K562 (cell line): Measurements from ENCODE around the gene TMEM123. TPM values are rescaled to one million over a fixed set of nuclear protein-coding genes. Genes with fewer than 3 reads are reported as not detected.

Experiments used
- ATAC-seq: fragments of 200-7000 bp; cut with Tn5 transposase; 3 replicates; pipeline ENCODE4 v1.9.1; 2020; ENCODE audit warnings: moderate library complexity
- BruUV-seq: library from RNA; stranded (reverse); fragments of 400-500 nt; replicated peaks from 2 replicates; lab custom pipeline; 2021; lab: Mats Ljungman, UMichigan
- CTCF ChIA-PET: fragments of 300-600 bp; formaldehyde crosslinking; extraction: SDS; loops from one replicate; lab custom pipeline; 2021; ENCODE audit warnings: low intra/inter-chr PET ratio; lab: Yijun Ruan, JAX
- POLR2A ChIA-PET: fragments of 300-600, 350-650 bp; sonication (Branson Sonifier 250); formaldehyde crosslinking; extraction: SDS; loops from one replicate; lab custom pipeline; 2021; ENCODE audit warnings: antibody characterized with exemption, inconsistent platforms; lab: Yijun Ruan, JAX
- DNase-seq, 4 experiments: peaks; one replicate each; pipeline versions ENCODE4 v3.0.0 to v3.0.0-alpha.2; 2011 to 2018; ENCODE audit warnings: low spot score in 3 of 4, mixed read lengths in 3 of 4; ENCODE audit errors: extremely low read depth in 1 of 4
- FAIRE-seq: peaks from 2 replicates; lab custom pipeline; 2011; peaks lifted over from hg19 to GRCh38; lab: Jason Lieb, UNC
- H2AFZ ChIP-seq: 2 replicates; pipeline ENCODE4 v1.6.0; 2011; ENCODE audit warnings: low read depth, low read length, control low read depth, inconsistent platforms
- H3K27ac ChIP-seq: fragments of 200-600 bp; 3 replicates; pipeline ENCODE4 v1.8.0; 2011; ENCODE audit warnings: low read depth, mild to moderate bottlenecking, control low read depth, inconsistent platforms, low read length, moderate library complexity, mixed read lengths; ENCODE audit errors: extremely low read depth
- H3K27me3 ChIP-seq, 2 experiments: fragments of 300-600 bp in 1 of 2; 2 replicates in 1 of 2; 3 replicates in 1 of 2; pipeline versions ENCODE4 v1.6.0 to v1.8.0; 2011; ENCODE audit warnings: inconsistent platforms in 2 of 2, low read length in 2 of 2, mild to moderate bottlenecking in 1 of 2, mixed read lengths in 1 of 2, moderate library complexity in 1 of 2; ENCODE audit not compliant: control insufficient read depth in 2 of 2, insufficient read depth in 2 of 2
- H3K36me3 ChIP-seq: fragments of 300-600 bp; 3 replicates; pipeline ENCODE4 v1.8.0; 2011; ENCODE audit warnings: mild to moderate bottlenecking, low read length, inconsistent platforms; ENCODE audit not compliant: control insufficient read depth, insufficient read depth
- H3K4me1 ChIP-seq, 2 experiments: fragments of 200-600 bp in 1 of 2; replicated peaks in 1 of 2; 2 replicates in 1 of 2; 3 replicates in 1 of 2; pipeline versions ENCODE4 v1.5.1 to v1.8.0; 2011; ENCODE audit warnings: inconsistent platforms in 2 of 2, low read length in 2 of 2, mild to moderate bottlenecking in 1 of 2, mixed read lengths in 1 of 2, moderate library complexity in 1 of 2; ENCODE audit not compliant: control insufficient read depth in 2 of 2, insufficient read depth in 2 of 2
- H3K4me2 ChIP-seq: 2 replicates; pipeline ENCODE4 v1.6.1; 2011; ENCODE audit warnings: low read length, control low read depth, inconsistent platforms, mixed read lengths; ENCODE audit not compliant: insufficient read depth
- H3K4me3 ChIP-seq: fragments of 200-600 bp; sonication (generic), shearing (Covaris generic); 2 replicates; pipeline ENCODE4 v1.5.1; 2016; ENCODE audit warnings: control low read depth, inconsistent platforms
- H3K79me2 ChIP-seq: fragments of 200-600 bp; 3 replicates; pipeline ENCODE4 v1.8.0; 2011; ENCODE audit warnings: low read length, inconsistent platforms; ENCODE audit not compliant: control insufficient read depth, insufficient read depth
- H3K9ac ChIP-seq, 2 experiments: 2 replicates each; pipeline versions ENCODE4 v1.6.0 to v1.6.1; 2011; ENCODE audit warnings: low read depth in 2 of 2, low read length in 2 of 2, control low read depth in 1 of 2, inconsistent platforms in 1 of 2, mild to moderate bottlenecking in 1 of 2, mixed read lengths in 1 of 2; ENCODE audit not compliant: insufficient read depth in 1 of 2
- H3K9me1 ChIP-seq: one replicate; pipeline ENCODE4 v1.6.0; 2011; ENCODE audit warnings: inconsistent platforms, mild to moderate bottlenecking, low read length, moderate library complexity; ENCODE audit not compliant: control insufficient read depth, insufficient read depth
- H3K9me3 ChIP-seq: replicated peaks from 2 replicates; pipeline ENCODE4 v1.5.1; 2011; ENCODE audit warnings: low read depth, low read length, inconsistent platforms; ENCODE audit not compliant: control insufficient read depth, insufficient read depth
- H4K20me1 ChIP-seq: replicated peaks from 2 replicates; pipeline ENCODE4 v1.6.1; 2011; ENCODE audit warnings: low read length, inconsistent platforms, mixed read lengths; ENCODE audit not compliant: control insufficient read depth, insufficient read depth
- ARID3B ChIP-seq: fragments of 250-450 bp; sonication (Bioruptor Pico); IDR thresholded peaks from 2 replicates; pipeline ENCODE4 v1.4.0; 2020; ENCODE audit warnings: borderline replicate concordance
- ASH1L ChIP-seq: fragments of 450-650 bp; IDR thresholded peaks from 2 replicates; pipeline ENCODE4 v1.6.1; 2018; ENCODE audit warnings: borderline replicate concordance, mild to moderate bottlenecking, low read depth; ENCODE audit not compliant: partially characterized antibody
- CBFA2T2 ChIP-seq: fragments of 450-650 bp; conservative IDR thresholded peaks from 2 replicates; pipeline ENCODE4 v1.6.1; 2017; ENCODE audit warnings: mild to moderate bottlenecking
- CHAMP1 ChIP-seq: fragments of 450-650 bp; IDR thresholded peaks from 2 replicates; pipeline ENCODE4 v1.6.1; 2016; ENCODE audit warnings: mild to moderate bottlenecking
- COPS2 ChIP-seq: fragments of 450-650 bp; conservative IDR thresholded peaks from 2 replicates; pipeline ENCODE4 v1.6.1; 2016; ENCODE audit warnings: mild to moderate bottlenecking, moderate library complexity
- FOXA1 ChIP-seq: fragments of 450-650 bp; IDR thresholded peaks from 2 replicates; pipeline ENCODE4 v1.6.1; 2016; ENCODE audit warnings: mild to moderate bottlenecking, borderline replicate concordance
- IRF1 ChIP-seq: sonication (generic); formaldehyde crosslinking; IDR thresholded peaks from 2 replicates; pipeline ENCODE4 v1.8.0; 2022; ENCODE audit warnings: missing genetic modification reagents, mild to moderate bottlenecking, borderline replicate concordance
- KLF10 ChIP-seq: fragments of 250-450 bp; sonication (Bioruptor Pico); IDR thresholded peaks from 2 replicates; pipeline ENCODE4 v1.6.1; 2021; ENCODE audit warnings: matching md5 sums
- MYNN ChIP-seq, 2 experiments: sonication (generic); formaldehyde crosslinking in 1 of 2; IDR thresholded peaks; 2 replicates each; pipeline versions ENCODE4 v1.5.0 to v1.6.1; 2016 to 2020; ENCODE audit warnings: antibody characterized with exemption in 1 of 2, missing genetic modification reagents in 1 of 2
- PCBP1 ChIP-seq: fragments of 200-400 bp; formaldehyde crosslinking; IDR thresholded peaks from 2 replicates; pipeline ENCODE4 v1.6.1; 2018; ENCODE audit warnings: mild to moderate bottlenecking, low read depth, low read length; ENCODE audit not compliant: poor library complexity, severe bottlenecking
- RB1 ChIP-seq: fragments of 450-650 bp; IDR thresholded peaks from 2 replicates; pipeline ENCODE4 v1.6.1; 2017; ENCODE audit warnings: low read depth, mild to moderate bottlenecking
- TEAD2 ChIP-seq: fragments of 450-650 bp; IDR thresholded peaks from 2 replicates; pipeline ENCODE4 v1.6.1; 2016; ENCODE audit warnings: missing genetic modification characterization, control low read depth, missing compliant biosample characterization
- TFAP4 ChIP-seq: sonication (generic); formaldehyde crosslinking; IDR thresholded peaks from 2 replicates; pipeline ENCODE4 v1.8.0; 2022; ENCODE audit warnings: missing genetic modification reagents, mild to moderate bottlenecking, moderate library complexity, borderline replicate concordance
- ZBTB17 ChIP-seq: fragments of 450-650 bp; formaldehyde crosslinking; IDR thresholded peaks from 2 replicates; pipeline ENCODE4 v1.4.0; 2020; ENCODE audit warnings: mild to moderate bottlenecking
- ZNF277 ChIP-seq: fragments of 250-450 bp; sonication (Bioruptor Pico); IDR thresholded peaks from 2 replicates; pipeline ENCODE4 v1.8.0; 2022; ENCODE audit warnings: inconsistent platforms, mild to moderate bottlenecking, moderate library complexity, borderline replicate concordance
- ZNF830 ChIP-seq: fragments of 250-450 bp; sonication (Bioruptor Pico); IDR thresholded peaks from 2 replicates; pipeline ENCODE4 v1.5.0; 2021; ENCODE audit warnings: mild to moderate bottlenecking
- WGBS: fragments of 100-300 bp; shearing (Covaris generic); methylation state at CpG from one replicate; pipeline ENCODE4 v1.1.6; 2016; ENCODE audit warnings: low coverage, mixed read lengths; ENCODE audit not compliant: insufficient coverage; ENCODE audit errors: missing lambda C conversion rate; 5-methylcytosine and 5-hydroxymethylcytosine counted together
- in situ Hi-C: fragments of 300-500 bp; cut with MboI; formaldehyde crosslinking; loops from 4 replicates; pipeline ENCODE4 v1.15.0; 2018; ENCODE audit warnings: inconsistent platforms, mixed read lengths
- intact Hi-C: fragments of 100-400 bp; cut with micrococcal nuclease; formaldehyde crosslinking; loops from 2 replicates; pipeline ENCODE4 v1.14.2; 2022
- polyA plus RNA-seq, 8 experiments: library from polyadenylated mRNA; depleted of rRNA in 4 of 8; stranded (reverse) in 5 of 8; unstranded in 3 of 8; fragments of >200 nt; fragmentation: Nextera tagmentation in 2 of 8; fragmentation: Illumina TruSeq in 1 of 8; extraction: Ambion mirVana in 2 of 8; extraction: Trizol in 1 of 8; gene quantifications; 2 replicates each; pipeline versions ENCODE4 v1.2.1 to v1.2.3, GENCODE V29; 2011 to 2014; ENCODE audit warnings: inconsistent platforms in 1 of 8, missing spikeins in 1 of 8
- total RNA-seq, 7 experiments: library from RNA; depleted of rRNA in 6 of 7; stranded (reverse); fragments of >200 nt in 6 of 7; fragmentation: Illumina TruSeq in 2 of 7; extraction: Trizol in 2 of 7; gene quantifications; 2 replicates each; pipeline versions ENCODE4 v1.2.1 to v1.2.3, GENCODE V29; 2011 to 2021; ENCODE audit warnings: low replicate concordance in 1 of 7

The TMEM123 gene
- total and polyA plus RNA-seq, 9 of the 15 experiments (the other 6 are each of a cell fraction or from before 2014, with no cell fraction given) = 19.8 to 344 (median 82.4) TPM

- in situ Hi-C loops = no loop called here
- Histone ChIP-seq H3K4me2 (no peak overlapping the region), H3K4me1 (peaks cover 0 to 6% of the 10 kb centered on the region in 2 experiments; a peak in 1 of 5 replicates), H4K20me1 (no peaks in the 10 kb centered on the region), H3K79me2 (peaks cover 50% of the 10 kb centered on the region), H3K4me3 (no peak overlapping the region), H3K9ac (no peak overlapping the region), H3K9me3 (no peaks in the 10 kb centered on the region), H3K27ac (no peak overlapping the region), H2AFZ (no peak overlapping the region), H3K9me1 (no peaks in the 10 kb centered on the region), H3K27me3 (no peaks in the 10 kb centered on the region), H3K36me3 (peaks cover 2% of the 10 kb centered on the region; the same call in 2 of the 3 replicates)
- ChIA-PET CTCF (no interaction called here), POLR2A (interaction anchor here (1.9 kb wide), 1 partner anchor 12 kb away, joined by 5 read pairs; no protein-coding TSS in a partner anchor)
- intact Hi-C loops = no loop called here
- no TSS peak for BruUV-seq
- DNase-seq (no peak), ATAC-seq (no peak), FAIRE-seq (no peak)
- 87% methylated on average over 7 of the region's 7 CpGs for WGBS
- TF ChIP-seq FOXA1 (no peak), ZNF830 (CRISPR knock-in tag) (no peak), MYNN (IDR thresholded peaks at IDR 0.05) (no peak), MYNN (CRISPR knock-in tag; IDR thresholded peaks at IDR 0.05) (no peak), CBFA2T2 (no peak), TEAD2 (tag) (no peak), ZNF277 (CRISPR knock-in tag) (no peak), TFAP4 (no peak), ZBTB17 (CRISPR knock-in tag) (no peak), PCBP1 (no peak), ASH1L (no peak), ARID3B (no peak), COPS2 (no peak), RB1 (no peak), KLF10 (CRISPR knock-in tag) (no peak), CHAMP1 (no peak), IRF1 (CRISPR knock-in tag) (no peak)
These were observed 41.4 kb downstream of the TMEM123 start for GRCh38 chr11:102411142-102411541.
